Endodermal cell (in vitro differentiated cells): Measurements from ENCODE around the gene RIN3. TPM values are rescaled to one million over a fixed set of nuclear protein-coding genes. Genes with fewer than 3 reads are reported as not detected.

Source experiments
- DNase-seq: peaks from one replicate; pipeline ENCODE4 v3.0.0-alpha.2; 2017
- H3K27ac ChIP-seq: 2 replicates; pipeline ENCODE4 v1.5.1; 2013; ENCODE audit warnings: mild to moderate bottlenecking, low read depth, low read length, moderate library complexity
- H3K27me3 ChIP-seq: 2 replicates; pipeline ENCODE4 v1.6.1; 2013; ENCODE audit warnings: mild to moderate bottlenecking, low read length, moderate library complexity; ENCODE audit not compliant: insufficient read depth, control insufficient read depth, poor library complexity, severe bottlenecking
- H3K36me3 ChIP-seq: 2 replicates; pipeline ENCODE4 v1.7.0; 2013; ENCODE audit warnings: mild to moderate bottlenecking, low read length, moderate library complexity; ENCODE audit not compliant: control insufficient read depth, insufficient read depth
- H3K4me1 ChIP-seq: one replicate; pipeline ENCODE4 v1.7.0; 2013; ENCODE audit warnings: low read length; ENCODE audit not compliant: control insufficient read depth, insufficient read depth
- H3K4me3 ChIP-seq: 2 replicates; pipeline ENCODE4 v1.5.1; 2013; ENCODE audit warnings: mild to moderate bottlenecking, low read length, moderate library complexity
- H3K9ac ChIP-seq: 2 replicates; pipeline ENCODE4 v1.6.1; 2013; ENCODE audit warnings: mild to moderate bottlenecking, low read length, moderate library complexity; ENCODE audit not compliant: poor library complexity, severe bottlenecking; ENCODE audit errors: extremely low read depth
- H3K9me3 ChIP-seq: 2 replicates; pipeline ENCODE4 v1.6.1; 2013; ENCODE audit warnings: mild to moderate bottlenecking, low read length, moderate library complexity; ENCODE audit not compliant: control insufficient read depth
- H3K27ac Mint-ChIP-seq: 2 replicates; pipeline ENCODE4 v1.8.0; 2020; ENCODE audit warnings: mixed read lengths
- H3K27me3 Mint-ChIP-seq: 2 replicates; pipeline ENCODE4 v1.8.0; 2021; ENCODE audit warnings: mild to moderate bottlenecking, mixed read lengths; ENCODE audit not compliant: insufficient read depth
- H3K36me3 Mint-ChIP-seq: 2 replicates; pipeline ENCODE4 v1.8.0; 2020; ENCODE audit warnings: low read depth, mixed read lengths
- H3K4me1 Mint-ChIP-seq: 2 replicates; pipeline ENCODE4 v1.8.0; 2020; ENCODE audit warnings: mixed read lengths
- H3K4me3 Mint-ChIP-seq: 2 replicates; pipeline ENCODE4 v1.8.0; 2020; ENCODE audit warnings: mild to moderate bottlenecking, moderate library complexity, mixed read lengths
- H3K9me3 Mint-ChIP-seq: 2 replicates; pipeline ENCODE4 v1.8.0; 2020; ENCODE audit warnings: mild to moderate bottlenecking, mixed read lengths
- WGBS, 2 experiments: methylation state at CpG; one replicate each; pipeline versions ENCODE4 v1.1.5 to v1.1.7; 2013; ENCODE audit warnings: missing lambda C conversion rate in 2 of 2, mixed read lengths in 1 of 2; ENCODE audit not compliant: insufficient coverage in 1 of 2, insufficient read length in 1 of 2; 5-methylcytosine and 5-hydroxymethylcytosine counted together
- total RNA-seq, 2 donors: library from RNA; stranded (reverse); fragmentation: NEBNext Ultra II Directional in 1 of 2; extraction: Animal tissue kit (Norgen Biotek cat#: 25700) in 1 of 2; gene quantifications; 2 replicates in 1 of 2; 3 replicates in 1 of 2; pipeline ENCODE4 v1.2.1, GENCODE V29; 2021
- TF ChIP-seq, protein P1 (sequence below): fragments of 200-600 bp; sonication (generic); conservative IDR thresholded peaks from 2 replicates; pipeline ENCODE4 v1.5.0; 2021; ENCODE audit warnings: antibody characterized with exemption, mild to moderate bottlenecking

Gene RIN3
- total RNA-seq, 2 donors from 2014 or later, result 5.2 to 6.0 TPM

DNA sequence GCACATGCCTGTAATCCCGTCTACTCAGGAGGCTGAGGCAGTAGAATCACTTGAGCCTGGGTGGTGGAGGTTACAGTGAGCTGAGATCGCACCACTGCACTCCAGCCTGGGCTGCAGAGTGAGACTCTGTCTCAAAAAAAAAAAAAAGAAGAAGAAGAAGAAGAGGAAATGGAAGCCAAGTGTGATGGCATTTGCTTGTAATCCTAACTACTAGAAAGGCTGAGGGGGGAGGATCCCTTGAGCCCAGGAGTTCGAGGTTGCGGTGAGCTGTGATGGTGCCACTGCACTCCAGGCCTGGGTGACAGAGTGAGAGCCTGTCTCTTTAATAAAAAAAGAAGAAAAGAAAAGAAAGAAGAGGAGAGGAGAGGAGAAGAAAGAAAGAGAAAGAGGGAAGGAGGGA lies 182.8 kb downstream of the RIN3 start:
- WGBS, 2 experiments, result 76 to 92% methylated on average over 2 to 4 of the region's 4 CpGs
- no peak overlapping the region for H3K9ac ChIP-seq
- no peaks in the 10 kb centered on the region for H3K4me1 ChIP-seq
- Mint-ChIP-seq H3K4me1 (no peaks in the 10 kb centered on the region), H3K4me3 (no peak overlapping the region), H3K36me3 (no peaks in the 10 kb centered on the region), H3K9me3 (no peaks in the 10 kb centered on the region), H3K27ac (no peak overlapping the region), H3K27me3 (peaks cover 24% of the 10 kb centered on the region)
- no peaks in the 10 kb centered on the region for H3K9me3 ChIP-seq
- no peak overlapping the region for H3K27ac ChIP-seq
- H3K36me3 ChIP-seq, result no peaks in the 10 kb centered on the region
- H3K27me3 ChIP-seq, result peaks cover 8% of the 10 kb centered on the region
- no peak for DNase-seq
- TF ChIP-seq, protein P1, sequence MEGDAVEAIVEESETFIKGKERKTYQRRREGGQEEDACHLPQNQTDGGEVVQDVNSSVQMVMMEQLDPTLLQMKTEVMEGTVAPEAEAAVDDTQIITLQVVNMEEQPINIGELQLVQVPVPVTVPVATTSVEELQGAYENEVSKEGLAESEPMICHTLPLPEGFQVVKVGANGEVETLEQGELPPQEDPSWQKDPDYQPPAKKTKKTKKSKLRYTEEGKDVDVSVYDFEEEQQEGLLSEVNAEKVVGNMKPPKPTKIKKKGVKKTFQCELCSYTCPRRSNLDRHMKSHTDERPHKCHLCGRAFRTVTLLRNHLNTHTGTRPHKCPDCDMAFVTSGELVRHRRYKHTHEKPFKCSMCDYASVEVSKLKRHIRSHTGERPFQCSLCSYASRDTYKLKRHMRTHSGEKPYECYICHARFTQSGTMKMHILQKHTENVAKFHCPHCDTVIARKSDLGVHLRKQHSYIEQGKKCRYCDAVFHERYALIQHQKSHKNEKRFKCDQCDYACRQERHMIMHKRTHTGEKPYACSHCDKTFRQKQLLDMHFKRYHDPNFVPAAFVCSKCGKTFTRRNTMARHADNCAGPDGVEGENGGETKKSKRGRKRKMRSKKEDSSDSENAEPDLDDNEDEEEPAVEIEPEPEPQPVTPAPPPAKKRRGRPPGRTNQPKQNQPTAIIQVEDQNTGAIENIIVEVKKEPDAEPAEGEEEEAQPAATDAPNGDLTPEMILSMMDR, result no peak
- no peak overlapping the region for H3K4me3 ChIP-seq

DNA sequence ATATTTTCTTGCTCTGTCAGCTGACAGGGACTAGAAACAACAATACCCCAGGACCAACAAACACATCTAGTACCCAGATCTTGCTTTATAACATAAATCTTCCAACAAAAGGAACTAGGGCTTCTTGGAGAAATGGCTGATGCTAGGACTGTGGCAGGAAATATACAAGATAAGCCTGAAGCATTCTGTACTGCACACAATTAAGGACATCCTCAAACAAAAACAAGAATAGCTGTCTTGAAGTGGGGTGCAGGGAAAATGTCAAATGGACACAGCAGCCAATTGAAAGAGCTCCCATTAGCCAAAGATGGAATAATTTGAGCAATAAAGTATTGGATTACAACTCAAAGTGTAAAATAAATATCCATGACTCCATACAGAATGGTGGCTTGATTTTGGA lies 184.8 kb downstream of the RIN3 start:
- no peaks in the 10 kb centered on the region for H3K4me1 Mint-ChIP-seq
- H3K4me3 Mint-ChIP-seq, result no peak overlapping the region
- Histone ChIP-seq H3K36me3 (no peaks in the 10 kb centered on the region), H3K27me3 (peaks cover 8% of the 10 kb centered on the region), H3K27ac (no peak overlapping the region), H3K9ac (no peak overlapping the region), H3K4me3 (no peak overlapping the region), H3K4me1 (no peaks in the 10 kb centered on the region), H3K9me3 (no peaks in the 10 kb centered on the region)
- H3K9me3 Mint-ChIP-seq, result no peaks in the 10 kb centered on the region
- TF ChIP-seq, protein P1, result no peak
- H3K27me3 Mint-ChIP-seq, result peaks cover 20% of the 10 kb centered on the region
- H3K36me3 Mint-ChIP-seq, result peaks cover 2% of the 10 kb centered on the region
- no peak for DNase-seq
- H3K27ac Mint-ChIP-seq, result no peak overlapping the region

DNA sequence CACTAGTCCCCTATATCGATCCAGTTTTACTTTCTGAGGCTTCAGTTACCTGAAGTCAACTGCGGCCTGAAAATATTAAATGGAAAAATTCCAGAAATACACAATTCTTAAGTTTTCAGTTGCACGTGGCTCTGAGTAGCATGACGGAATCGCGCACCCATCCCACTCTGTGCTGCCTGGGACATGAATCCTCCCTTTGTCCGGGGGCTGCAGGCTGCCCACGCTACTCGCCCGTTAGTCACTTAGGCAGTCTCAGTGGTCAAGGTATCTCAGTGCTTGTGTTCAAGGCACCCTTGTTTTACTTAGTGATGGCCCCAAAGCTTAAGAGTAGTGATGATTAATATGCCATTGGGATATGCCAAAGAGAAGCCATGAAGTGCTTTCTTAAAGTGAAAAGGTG lies 188.2 kb downstream of the RIN3 start:
- Histone ChIP-seq H3K9ac (no peak overlapping the region), H3K9me3 (no peaks in the 10 kb centered on the region), H3K4me1 (no peaks in the 10 kb centered on the region), H3K36me3 (peaks cover 4% of the 10 kb centered on the region), H3K27me3 (peaks cover 8% of the 10 kb centered on the region), H3K27ac (no peak overlapping the region), H3K4me3 (no peak overlapping the region)
- Mint-ChIP-seq H3K27ac (no peak overlapping the region), H3K4me1 (no peaks in the 10 kb centered on the region), H3K4me3 (no peak overlapping the region), H3K9me3 (no peaks in the 10 kb centered on the region), H3K36me3 (peaks cover 34% of the 10 kb centered on the region), H3K27me3 (peaks cover 8% of the 10 kb centered on the region)
- WGBS, 2 experiments, result 91 to 97% methylated on average over 10 of the region's 10 CpGs
- TF ChIP-seq, protein P1, result no peak
- no peak for DNase-seq
